ENCODE measurements around the gene B3GALT4. TPM values are rescaled to one million over a fixed set of nuclear protein-coding genes. Genes with fewer than 3 reads are reported as not detected.

Gene B3GALT4
- total and polyA plus RNA-seq, 2 of the 13 experiments (the other 11 are each of a cell fraction or from before 2014, with no cell fraction given) = 0.04 to 0.27 TPM

DNA sequence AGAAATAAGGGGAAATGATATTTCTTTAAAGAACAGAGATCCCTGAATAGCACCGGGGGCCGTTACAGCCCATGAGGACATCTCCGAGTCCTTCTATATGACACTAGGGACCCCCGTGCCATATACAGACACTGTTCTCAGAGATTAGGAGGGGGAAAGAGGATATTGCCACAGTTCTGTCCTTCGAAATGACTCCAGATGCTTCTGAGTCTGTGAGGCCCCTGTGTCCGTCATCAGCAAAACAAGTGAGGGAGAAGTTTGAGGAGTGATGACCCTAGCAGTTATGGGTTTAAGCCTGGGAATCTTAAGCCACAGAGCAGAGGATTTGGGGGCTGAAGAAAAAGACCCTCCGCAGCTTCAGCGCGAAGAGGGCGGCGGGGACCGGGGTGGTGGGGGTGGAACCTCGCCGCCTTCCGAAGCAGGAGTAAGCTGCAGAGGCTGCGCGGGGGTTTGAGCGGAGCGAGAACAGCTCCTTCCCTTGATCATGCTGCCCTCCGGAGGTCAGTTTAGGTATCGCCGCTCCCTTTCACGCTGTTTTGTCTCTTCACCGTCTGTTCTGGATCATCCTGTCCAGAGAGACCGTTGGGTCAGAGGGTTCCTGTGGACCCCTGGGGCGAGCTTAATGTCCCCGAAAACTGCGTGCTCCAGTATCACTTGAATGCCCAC, 28.8 kb upstream of the B3GALT4 start (continued):
- TF ChIP-seq, protein P1, sequence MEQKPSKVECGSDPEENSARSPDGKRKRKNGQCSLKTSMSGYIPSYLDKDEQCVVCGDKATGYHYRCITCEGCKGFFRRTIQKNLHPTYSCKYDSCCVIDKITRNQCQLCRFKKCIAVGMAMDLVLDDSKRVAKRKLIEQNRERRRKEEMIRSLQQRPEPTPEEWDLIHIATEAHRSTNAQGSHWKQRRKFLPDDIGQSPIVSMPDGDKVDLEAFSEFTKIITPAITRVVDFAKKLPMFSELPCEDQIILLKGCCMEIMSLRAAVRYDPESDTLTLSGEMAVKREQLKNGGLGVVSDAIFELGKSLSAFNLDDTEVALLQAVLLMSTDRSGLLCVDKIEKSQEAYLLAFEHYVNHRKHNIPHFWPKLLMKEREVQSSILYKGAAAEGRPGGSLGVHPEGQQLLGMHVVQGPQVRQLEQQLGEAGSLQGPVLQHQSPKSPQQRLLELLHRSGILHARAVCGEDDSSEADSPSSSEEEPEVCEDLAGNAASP (CRISPR knock-in tag; IDR thresholded peaks at IDR 0.05; ENCODE audit: borderline replicate concordance) = peak; percentile 94
- TF ChIP-seq GPN1 (CRISPR knock-in tag; IDR thresholded peaks at IDR 0.05; ENCODE audit: borderline replicate concordance) = no peak
- peak; percentile 46; the same call in 1 of the 2 replicates for TF ChIP-seq HDAC2 (CRISPR knock-in tag; IDR thresholded peaks at IDR 0.05)
- TF ChIP-seq RFXANK (CRISPR knock-in tag; IDR thresholded peaks at IDR 0.05) = no peak
- TF ChIP-seq, protein P2, sequence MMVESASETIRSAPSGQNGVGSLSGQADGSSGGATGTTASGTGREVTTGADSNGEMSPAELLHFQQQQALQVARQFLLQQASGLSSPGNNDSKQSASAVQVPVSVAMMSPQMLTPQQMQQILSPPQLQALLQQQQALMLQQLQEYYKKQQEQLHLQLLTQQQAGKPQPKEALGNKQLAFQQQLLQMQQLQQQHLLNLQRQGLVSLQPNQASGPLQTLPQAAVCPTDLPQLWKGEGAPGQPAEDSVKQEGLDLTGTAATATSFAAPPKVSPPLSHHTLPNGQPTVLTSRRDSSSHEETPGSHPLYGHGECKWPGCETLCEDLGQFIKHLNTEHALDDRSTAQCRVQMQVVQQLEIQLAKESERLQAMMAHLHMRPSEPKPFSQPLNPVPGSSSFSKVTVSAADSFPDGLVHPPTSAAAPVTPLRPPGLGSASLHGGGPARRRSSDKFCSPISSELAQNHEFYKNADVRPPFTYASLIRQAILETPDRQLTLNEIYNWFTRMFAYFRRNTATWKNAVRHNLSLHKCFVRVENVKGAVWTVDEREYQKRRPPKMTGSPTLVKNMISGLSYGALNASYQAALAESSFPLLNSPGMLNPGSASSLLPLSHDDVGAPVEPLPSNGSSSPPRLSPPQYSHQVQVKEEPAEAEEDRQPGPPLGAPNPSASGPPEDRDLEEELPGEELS (CRISPR knock-in tag; IDR thresholded peaks at IDR 0.05) = peak; percentile 48; the same call in 1 of the 2 replicates
- 0 out of 2 replicates have a peak, but pooled peaks have one; percentile 21 for TF ChIP-seq TSC22D2 (CRISPR knock-in tag; IDR thresholded peaks at IDR 0.05; ENCODE audit: borderline replicate concordance)
- no peak for TF ChIP-seq KLF11 (CRISPR knock-in tag; IDR thresholded peaks at IDR 0.05)
- no peak for TF ChIP-seq MYNN (CRISPR knock-in tag; IDR thresholded peaks at IDR 0.05; ENCODE audit: low read depth)
- TF ChIP-seq ZNF589 (CRISPR knock-in tag; conservative IDR thresholded peaks at IDR 0.05) = no peak
- no peak for TF ChIP-seq ZNF337 (CRISPR knock-in tag; IDR thresholded peaks at IDR 0.05; ENCODE audit: borderline replicate concordance, low read depth)
- no peak for TF ChIP-seq FOXC1 (CRISPR knock-in tag; IDR thresholded peaks at IDR 0.05; ENCODE audit: borderline replicate concordance)
- TF ChIP-seq, protein P3, sequence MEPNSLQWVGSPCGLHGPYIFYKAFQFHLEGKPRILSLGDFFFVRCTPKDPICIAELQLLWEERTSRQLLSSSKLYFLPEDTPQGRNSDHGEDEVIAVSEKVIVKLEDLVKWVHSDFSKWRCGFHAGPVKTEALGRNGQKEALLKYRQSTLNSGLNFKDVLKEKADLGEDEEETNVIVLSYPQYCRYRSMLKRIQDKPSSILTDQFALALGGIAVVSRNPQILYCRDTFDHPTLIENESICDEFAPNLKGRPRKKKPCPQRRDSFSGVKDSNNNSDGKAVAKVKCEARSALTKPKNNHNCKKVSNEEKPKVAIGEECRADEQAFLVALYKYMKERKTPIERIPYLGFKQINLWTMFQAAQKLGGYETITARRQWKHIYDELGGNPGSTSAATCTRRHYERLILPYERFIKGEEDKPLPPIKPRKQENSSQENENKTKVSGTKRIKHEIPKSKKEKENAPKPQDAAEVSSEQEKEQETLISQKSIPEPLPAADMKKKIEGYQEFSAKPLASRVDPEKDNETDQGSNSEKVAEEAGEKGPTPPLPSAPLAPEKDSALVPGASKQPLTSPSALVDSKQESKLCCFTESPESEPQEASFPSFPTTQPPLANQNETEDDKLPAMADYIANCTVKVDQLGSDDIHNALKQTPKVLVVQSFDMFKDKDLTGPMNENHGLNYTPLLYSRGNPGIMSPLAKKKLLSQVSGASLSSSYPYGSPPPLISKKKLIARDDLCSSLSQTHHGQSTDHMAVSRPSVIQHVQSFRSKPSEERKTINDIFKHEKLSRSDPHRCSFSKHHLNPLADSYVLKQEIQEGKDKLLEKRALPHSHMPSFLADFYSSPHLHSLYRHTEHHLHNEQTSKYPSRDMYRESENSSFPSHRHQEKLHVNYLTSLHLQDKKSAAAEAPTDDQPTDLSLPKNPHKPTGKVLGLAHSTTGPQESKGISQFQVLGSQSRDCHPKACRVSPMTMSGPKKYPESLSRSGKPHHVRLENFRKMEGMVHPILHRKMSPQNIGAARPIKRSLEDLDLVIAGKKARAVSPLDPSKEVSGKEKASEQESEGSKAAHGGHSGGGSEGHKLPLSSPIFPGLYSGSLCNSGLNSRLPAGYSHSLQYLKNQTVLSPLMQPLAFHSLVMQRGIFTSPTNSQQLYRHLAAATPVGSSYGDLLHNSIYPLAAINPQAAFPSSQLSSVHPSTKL (CRISPR knock-in tag; IDR thresholded peaks at IDR 0.05) = peak; percentile 59
- TF ChIP-seq, protein P4, sequence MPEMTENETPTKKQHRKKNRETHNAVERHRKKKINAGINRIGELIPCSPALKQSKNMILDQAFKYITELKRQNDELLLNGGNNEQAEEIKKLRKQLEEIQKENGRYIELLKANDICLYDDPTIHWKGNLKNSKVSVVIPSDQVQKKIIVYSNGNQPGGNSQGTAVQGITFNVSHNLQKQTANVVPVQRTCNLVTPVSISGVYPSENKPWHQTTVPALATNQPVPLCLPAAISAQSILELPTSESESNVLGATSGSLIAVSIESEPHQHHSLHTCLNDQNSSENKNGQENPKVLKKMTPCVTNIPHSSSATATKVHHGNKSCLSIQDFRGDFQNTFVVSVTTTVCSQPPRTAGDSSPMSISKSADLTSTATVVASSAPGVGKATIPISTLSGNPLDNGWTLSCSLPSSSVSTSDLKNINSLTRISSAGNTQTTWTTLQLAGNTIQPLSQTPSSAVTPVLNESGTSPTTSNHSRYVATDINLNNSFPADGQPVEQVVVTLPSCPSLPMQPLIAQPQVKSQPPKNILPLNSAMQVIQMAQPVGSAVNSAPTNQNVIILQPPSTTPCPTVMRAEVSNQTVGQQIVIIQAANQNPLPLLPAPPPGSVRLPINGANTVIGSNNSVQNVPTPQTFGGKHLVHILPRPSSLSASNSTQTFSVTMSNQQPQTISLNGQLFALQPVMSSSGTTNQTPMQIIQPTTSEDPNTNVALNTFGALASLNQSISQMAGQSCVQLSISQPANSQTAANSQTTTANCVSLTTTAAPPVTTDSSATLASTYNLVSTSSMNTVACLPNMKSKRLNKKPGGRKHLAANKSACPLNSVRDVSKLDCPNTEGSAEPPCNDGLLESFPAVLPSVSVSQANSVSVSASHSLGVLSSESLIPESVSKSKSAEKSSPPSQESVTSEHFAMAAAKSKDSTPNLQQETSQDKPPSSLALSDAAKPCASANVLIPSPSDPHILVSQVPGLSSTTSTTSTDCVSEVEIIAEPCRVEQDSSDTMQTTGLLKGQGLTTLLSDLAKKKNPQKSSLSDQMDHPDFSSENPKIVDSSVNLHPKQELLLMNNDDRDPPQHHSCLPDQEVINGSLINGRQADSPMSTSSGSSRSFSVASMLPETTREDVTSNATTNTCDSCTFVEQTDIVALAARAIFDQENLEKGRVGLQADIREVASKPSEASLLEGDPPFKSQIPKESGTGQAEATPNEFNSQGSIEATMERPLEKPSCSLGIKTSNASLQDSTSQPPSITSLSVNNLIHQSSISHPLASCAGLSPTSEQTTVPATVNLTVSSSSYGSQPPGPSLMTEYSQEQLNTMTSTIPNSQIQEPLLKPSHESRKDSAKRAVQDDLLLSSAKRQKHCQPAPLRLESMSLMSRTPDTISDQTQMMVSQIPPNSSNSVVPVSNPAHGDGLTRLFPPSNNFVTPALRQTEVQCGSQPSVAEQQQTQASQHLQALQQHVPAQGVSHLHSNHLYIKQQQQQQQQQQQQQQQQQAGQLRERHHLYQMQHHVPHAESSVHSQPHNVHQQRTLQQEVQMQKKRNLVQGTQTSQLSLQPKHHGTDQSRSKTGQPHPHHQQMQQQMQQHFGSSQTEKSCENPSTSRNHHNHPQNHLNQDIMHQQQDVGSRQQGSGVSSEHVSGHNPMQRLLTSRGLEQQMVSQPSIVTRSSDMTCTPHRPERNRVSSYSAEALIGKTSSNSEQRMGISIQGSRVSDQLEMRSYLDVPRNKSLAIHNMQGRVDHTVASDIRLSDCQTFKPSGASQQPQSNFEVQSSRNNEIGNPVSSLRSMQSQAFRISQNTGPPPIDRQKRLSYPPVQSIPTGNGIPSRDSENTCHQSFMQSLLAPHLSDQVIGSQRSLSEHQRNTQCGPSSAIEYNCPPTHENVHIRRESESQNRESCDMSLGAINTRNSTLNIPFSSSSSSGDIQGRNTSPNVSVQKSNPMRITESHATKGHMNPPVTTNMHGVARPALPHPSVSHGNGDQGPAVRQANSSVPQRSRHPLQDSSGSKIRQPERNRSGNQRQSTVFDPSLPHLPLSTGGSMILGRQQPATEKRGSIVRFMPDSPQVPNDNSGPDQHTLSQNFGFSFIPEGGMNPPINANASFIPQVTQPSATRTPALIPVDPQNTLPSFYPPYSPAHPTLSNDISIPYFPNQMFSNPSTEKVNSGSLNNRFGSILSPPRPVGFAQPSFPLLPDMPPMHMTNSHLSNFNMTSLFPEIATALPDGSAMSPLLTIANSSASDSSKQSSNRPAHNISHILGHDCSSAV (CRISPR knock-in tag; IDR thresholded peaks at IDR 0.05; ENCODE audit: borderline replicate concordance) = no peak
- TF ChIP-seq IKZF1 (IDR thresholded peaks at IDR 0.05) = no peak
